Hepatic stellate cell (primary cell): ENCODE measurements around the gene CPLX1.
A peak's percentile ranks its signal among the peaks of the same experiment; 100 is the strongest.
"Not testable (repeated sequence)": the region's sequence is repeated elsewhere in the genome, so short reads cannot be mapped to it uniquely, and the experiment has no call there.

Experiments used
- DNase-seq: peaks from one replicate; pipeline ENCODE4 v3.0.0; 2011; ENCODE audit warnings: low spot score

The CPLX1 gene

GRCh38 chr4:791898-792625 is 33.9 kb downstream of the CPLX1 start:
- DNase-seq = no peak

GRCh38 chr4:791252-791897 is 34.6 kb downstream of the CPLX1 start:
- no peak for DNase-seq

GRCh38 chr4:790466-790820 is 35.5 kb downstream of the CPLX1 start:
- no peak for DNase-seq

GRCh38 chr4:789571-790465 is 36.1 kb downstream of the CPLX1 start:
- no peak for DNase-seq

- no peak for DNase-seq
Observed at GRCh38 chr4:788636-789297, 37.2 kb downstream of the CPLX1 start.

- DNase-seq = no peak
Observed at GRCh38 chr4:788006-788635, 37.8 kb downstream of the CPLX1 start.

- DNase-seq = no peak
Observed at GRCh38 chr4:787561-787981, 38.4 kb downstream of the CPLX1 start.

GRCh38 chr4:786861-787300 is 39.0 kb downstream of the CPLX1 start:
- no peak for DNase-seq

GRCh38 chr4:786074-786741 is 39.7 kb downstream of the CPLX1 start:
- no peak for DNase-seq

GRCh38 chr4:785332-786073 is 40.4 kb downstream of the CPLX1 start:
- DNase-seq = no peak

- DNase-seq = no peak
Observed at GRCh38 chr4:784401-785331, 41.3 kb downstream of the CPLX1 start.

- DNase-seq = peak; percentile 100
Observed at GRCh38 chr4:781493-782216, 44.3 kb downstream of the CPLX1 start.

- no peak for DNase-seq
Observed at GRCh38 chr4:780716-781492, 45.0 kb downstream of the CPLX1 start.

GRCh38 chr4:780255-780654 is 45.7 kb downstream of the CPLX1 start:
- not testable (repeated sequence) for DNase-seq

- no peak for DNase-seq
Observed at GRCh38 chr4:779555-779954, 46.4 kb downstream of the CPLX1 start.

GRCh38 chr4:777520-778262 is 48.2 kb downstream of the CPLX1 start:
- no peak for DNase-seq
